HG03354 (cell line): ENCODE measurements around the gene ERC2.
A peak's percentile ranks its signal among the peaks of the same experiment; 100 is the strongest.

ENCODE experiments used
- ATAC-seq: cut with Tn5 transposase; IDR thresholded peaks from one replicate; pipeline ENCODE4 v1.9.1; 2021; ENCODE audit warnings: mild to moderate bottlenecking; ENCODE audit not compliant: unreplicated experiment, poor library complexity, severe bottlenecking

Gene ERC2

DNA sequence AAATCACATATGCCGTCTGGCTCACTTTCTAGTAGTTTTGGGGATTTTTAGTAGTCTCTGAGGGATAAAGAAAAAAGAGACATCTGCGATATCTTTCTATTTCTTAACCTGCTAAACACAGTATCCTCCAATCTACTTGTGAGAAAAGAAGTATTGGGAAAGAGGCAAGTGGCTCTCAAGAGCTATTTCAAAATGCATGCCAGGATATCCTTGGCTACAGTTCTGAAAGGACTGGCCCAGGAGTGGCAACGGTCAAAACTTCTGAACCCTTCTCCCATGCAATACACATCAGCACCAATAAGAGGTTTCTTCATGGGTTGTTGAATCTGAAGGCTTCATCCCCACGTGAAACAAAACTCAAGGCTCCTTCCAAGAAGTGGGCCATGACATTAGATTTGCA lies 777.1 kb downstream of the ERC2 start:
- no peak for ATAC-seq

DNA sequence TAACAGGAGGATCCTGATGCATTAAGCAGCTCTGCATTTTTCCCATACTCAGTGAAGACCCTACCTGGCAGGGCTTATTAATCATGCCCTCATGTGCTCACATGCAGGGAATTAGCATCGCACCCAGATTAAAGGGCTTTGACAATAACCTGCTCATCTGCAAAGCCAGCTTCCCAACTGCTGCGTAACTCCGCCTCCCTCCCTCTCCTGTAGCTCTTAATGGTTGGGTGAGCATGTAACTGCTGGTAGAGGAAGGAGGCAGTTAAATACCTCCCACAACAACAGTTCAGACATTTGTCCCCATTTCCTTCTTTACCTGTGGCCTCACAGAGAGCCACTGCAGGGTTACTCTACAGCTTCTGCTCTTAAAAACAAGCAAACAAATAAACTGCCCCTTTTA lies 777.5 kb downstream of the ERC2 start:
- peak; percentile 39 for ATAC-seq

DNA sequence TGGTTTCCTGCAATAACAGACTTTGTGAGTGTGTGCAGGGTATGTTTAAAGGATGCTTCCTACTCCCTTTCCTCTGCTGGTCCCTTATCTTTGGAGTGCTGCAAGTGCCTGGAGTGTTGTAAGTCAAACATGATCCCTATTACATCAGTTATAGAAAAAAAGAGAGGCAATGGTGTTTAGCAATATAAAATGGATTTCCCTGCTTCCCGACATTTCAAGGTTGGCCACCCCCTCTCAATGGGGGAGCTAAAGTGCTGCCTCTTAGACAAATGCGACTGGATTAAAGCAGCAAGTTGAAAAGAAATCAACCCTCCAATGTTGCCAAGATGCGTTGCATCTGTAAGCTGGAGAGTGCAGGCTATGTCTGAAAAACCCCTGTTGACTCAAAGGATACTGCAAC lies 778.1 kb downstream of the ERC2 start:
- ATAC-seq = no peak

DNA sequence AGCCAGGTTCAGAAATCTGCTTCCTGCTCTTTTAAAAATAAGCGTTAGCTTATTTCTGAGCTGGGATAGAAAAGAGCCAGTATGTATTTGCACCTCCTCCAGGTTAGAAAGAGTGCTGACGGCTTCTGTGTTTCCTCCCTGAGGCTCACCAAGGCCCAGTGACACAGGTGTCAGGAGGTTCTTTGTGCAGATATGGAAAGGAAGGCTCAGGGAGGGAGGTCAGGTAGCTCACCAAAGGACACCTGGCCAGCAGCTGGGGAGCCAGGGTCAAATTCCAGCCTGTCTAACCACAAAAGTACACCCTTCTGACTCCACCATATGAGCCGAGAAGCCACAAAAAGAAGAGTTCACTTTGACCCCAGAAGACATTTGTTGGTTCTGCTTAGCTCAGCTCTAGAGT lies 780.1 kb downstream of the ERC2 start:
- ATAC-seq = no peak

DNA sequence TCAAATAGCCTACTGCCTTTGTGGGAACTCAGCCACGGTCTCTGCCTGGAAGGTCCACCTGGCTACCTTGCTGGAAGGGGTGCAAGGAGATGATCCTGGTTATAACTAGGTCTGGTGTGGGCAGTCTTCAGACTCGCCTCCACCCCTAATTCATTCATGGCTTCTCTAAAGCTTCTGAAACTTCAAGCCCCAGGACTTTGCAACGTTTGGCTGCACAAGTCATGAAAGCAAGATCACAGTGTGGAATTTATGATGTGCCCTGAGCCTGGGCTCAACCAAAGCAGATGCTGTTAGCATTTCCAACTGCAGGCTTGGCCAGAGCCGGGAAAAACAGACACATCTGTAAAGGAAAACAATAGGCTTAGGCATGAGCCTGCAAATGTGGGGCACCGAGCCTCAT lies 780.7 kb downstream of the ERC2 start:
- ATAC-seq = no peak

DNA sequence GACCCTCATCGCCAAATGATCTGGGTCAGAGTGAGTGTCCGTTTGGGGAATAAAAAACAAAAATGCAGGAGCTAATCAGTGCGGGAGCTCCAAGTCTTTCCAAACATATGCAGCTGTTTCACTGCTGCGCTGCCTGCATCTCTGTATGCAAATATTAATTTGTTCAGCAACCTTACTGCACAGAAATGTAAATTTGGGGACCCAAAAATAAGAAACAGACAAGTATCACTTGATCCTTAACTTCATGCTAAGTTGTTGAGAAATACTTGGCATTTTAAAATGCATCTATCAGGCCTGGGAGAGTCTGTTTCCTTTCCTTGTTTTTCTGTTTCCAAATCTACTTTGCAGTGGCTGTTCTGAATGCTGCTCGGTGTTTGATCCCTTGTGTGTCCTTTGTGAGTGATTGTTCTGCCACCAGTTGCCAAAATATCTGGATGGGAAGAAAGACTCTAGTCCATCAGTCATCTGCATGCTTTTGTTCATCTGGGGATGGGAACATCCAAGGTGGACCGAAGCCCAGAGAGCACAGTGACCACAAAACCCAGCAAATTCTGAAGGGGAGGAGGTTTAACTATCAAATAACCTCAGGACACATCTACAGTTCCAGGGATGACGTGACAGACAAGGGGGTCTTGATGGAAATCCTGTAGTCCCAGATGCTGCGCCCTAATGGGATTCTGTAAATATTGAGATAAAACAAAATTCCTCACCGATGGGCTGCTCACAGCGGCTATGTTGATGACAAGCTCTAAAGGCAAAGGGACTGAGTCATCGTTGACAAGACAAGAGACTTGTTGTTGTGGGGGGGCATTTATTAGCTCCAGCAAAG lies 781.6 kb downstream of the ERC2 start:
- ATAC-seq = no peak

DNA sequence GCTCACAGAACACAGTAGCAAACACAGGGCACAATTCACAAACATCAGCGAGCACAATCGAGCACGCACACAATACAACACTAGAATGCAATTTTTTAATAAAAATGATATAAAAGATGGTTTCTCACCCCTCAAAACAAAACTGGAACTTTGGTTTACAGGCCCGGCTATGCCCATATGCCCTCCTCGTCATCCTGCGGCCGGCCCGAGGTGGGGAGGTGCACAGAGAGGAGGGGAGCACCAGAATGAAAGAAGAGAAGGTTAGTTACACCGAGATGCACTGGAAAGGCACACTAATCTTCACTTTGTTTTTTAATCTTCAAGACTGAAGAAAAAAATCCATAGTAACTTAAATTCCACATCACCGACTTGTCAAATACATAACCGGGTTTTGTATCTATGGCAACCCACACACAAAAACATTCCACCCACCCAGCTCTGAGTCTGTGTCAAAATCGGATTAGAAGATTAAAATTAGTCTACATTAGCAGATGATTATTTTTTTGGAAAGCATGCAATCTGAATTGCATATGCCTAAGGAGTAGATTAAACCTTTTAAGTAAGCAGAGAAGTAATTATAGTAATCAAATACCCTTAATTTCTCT lies 784.5 kb downstream of the ERC2 start:
- no peak for ATAC-seq

DNA sequence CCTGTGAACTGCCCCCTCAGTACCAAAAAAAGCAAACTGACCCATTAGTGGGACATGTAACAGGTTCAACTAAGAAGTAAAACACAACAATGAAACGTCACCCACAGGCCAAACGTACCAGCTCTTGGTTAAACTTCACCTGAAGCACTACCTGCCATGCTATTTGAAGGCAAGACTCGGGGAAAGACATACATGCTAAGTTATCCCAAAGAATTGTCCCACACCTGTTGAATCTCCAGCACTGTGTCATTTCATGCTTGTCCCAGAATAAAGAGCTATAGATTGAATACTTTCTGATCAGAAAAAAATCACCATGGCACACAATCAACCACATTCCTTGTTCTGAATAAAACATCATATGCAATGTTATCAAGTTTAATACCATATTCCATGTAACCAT lies 785.8 kb downstream of the ERC2 start:
- no peak for ATAC-seq

DNA sequence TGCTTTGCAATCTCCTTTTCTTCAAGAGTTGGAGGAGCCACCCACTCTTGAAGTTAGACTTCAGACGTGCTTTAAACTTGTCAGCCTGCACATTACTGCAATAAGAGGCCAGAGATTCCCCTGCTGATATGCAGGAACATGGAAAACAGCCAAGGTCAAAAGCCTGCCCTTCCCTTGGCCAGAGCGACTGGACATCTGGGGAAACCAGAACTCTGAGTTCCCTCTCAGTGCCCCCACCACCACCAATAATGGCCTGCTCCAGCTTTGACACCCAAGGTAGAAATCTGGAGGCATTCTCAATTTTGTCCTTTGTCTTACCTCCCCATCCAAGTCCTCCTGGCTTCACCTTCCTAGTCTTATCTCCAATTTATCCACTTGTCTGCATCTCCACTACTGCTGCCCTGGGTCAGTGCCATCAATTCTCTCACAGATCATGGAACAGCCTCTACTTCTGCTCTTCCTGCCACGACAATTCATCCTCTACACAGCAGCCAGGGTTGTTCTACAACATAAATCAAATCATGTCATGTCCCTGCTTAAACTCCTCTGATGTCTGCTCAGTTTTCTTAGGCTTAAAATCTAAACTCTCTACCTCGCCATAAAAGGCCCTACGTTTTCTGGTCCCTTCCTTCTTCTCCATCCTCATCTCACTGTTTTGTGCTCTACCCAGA lies 789.6 kb downstream of the ERC2 start:
- no peak for ATAC-seq

DNA sequence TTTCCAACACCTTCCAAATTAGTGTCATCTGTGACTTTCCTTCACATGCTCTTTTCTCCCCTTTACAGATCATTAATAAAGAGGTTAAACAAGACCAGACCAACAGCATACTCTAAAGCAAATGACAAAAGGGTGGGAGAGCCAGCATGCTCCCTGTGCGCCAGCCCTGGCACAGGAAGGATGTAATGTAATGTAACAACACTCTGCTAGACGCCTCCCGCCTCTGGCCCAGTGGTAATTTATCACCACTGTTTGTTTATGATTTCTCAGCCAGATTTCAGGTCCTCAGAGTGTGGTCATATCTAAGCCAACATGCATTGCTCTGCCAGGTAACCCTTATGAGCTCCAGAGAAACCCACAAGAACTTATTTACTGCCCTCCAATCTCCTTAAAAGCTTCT lies 791.6 kb downstream of the ERC2 start:
- no peak for ATAC-seq

DNA sequence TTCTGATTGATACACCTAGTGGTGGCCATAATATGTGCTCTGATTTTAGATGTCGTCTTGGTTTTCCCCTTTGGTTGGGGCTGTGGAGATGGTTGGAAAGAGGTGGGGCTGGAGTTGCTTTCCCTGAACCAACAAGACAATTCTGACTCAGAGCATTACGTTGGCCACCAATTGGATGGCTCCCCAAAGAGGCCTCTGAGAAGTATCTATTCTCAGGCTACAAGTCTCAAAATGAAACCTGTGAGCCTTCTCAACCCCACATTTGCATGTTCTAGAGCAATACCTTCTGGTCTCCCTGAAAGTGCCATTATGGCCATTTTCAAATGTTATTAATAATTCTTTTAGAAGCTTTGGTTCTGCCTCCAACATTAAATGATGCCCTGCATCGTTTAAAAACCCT lies 792.8 kb downstream of the ERC2 start:
- peak; percentile 99 for ATAC-seq

DNA sequence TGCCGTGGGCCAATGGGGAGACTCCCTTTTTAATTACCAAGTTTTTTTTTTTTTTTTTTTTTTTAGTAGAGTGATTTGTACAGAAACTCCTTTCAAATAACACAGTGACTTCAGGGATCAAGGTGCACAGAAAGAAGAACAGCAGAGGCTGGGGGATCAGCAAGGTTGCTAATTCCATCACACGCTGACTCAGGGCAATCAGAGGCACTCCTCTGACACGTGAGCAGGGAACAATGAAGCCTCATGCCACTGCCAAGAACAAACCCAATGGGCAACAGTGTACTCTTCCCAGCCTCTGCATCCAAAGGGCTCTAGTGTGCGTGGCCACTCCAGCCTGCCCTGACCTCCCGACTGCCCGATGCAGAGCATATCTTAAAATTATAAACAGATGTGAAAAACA lies 794.5 kb downstream of the ERC2 start:
- no peak for ATAC-seq

DNA sequence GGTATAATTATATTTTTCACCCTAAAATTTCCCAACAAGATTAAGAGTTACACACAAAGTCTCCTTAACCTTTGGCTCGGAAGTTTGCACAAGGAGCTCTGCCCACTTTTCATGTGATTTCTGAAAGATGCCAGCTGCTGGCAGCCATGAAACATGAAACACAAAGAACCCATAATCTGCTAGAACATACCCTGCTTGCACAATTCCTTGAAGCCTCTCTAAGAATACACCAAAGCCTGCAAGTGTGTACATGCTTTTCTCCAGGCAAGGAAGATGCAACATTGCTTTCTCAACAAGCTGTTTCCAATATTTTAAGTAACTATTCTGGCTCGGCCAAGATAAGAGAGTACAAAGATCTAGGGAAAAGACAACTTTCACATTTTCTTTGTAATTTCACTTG lies 799.1 kb downstream of the ERC2 start:
- ATAC-seq = no peak

DNA sequence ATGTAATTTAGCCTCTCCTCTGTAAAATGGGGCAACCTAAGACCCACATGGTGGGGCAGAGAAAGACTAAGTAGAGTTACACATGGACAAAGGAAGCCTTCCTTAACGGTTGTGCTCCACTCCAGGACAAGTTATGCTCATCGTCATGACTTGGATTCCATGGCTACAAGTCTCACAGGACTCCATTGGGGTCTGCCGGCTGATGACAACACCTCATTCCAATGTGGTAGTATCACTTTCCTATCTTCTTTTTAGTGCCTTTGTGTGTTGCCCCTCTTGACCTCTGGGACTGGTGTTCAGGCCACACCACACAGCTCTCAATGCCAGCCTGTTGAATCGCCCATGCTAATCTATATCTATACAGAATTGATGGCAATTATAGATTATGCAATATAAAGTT lies 799.9 kb downstream of the ERC2 start:
- no peak for ATAC-seq

DNA sequence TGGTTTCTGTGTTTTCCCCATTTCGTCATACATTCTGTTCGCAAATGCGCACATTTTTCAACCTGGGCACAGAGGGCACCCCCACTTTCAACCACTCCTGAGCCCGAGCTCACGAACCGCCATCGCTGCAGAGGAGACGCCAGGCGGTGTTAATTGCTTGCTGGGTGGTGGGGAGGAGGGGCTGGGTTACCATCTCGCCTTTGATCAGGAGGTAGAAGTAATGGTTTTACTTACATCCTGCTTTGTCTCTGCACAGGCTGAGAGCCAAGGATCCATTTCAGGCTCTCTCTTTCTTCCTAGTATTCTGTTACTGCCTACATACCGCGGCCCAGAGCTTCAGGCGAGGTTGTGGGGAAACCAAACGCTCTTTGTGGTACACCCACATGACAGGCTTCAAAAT lies 803.9 kb downstream of the ERC2 start:
- ATAC-seq = no peak

DNA sequence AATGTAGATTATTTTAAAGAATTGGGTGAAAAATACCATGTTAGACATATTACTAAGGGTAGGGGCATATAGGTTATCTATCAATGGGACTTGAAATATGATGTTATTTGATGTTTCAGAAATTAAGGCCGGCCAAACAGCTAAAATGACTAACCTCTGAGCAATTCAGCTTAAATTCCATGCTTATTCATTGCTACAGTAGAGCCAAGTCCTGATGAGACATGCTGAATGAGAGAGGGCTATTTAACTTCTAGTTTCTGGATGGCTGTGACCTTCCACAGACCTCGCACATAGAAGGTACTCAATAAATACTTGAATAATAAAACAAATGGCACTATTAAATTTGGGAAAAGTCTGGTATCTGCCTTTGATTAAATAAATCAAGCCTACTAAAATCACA lies 805.6 kb downstream of the ERC2 start:
- no peak for ATAC-seq

DNA sequence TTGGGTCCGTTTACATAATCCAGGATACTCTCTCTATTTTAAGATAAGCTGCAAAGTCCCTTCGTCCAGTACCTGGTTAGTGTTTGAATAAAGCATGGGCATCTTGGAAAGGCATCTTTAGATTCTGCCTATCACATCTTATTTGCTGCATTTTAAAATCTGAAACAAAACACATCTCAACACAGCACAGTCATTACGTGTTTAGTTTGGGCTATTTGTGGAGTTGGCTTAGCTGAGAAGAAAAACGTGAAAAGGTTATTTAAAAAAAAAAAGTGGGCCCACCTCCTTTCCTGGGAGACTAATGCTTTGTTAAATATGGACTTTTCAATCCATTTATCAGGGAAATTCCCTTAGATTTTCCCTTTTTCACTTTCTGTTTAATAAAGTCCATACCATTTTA lies 806.7 kb downstream of the ERC2 start:
- ATAC-seq = no peak

DNA sequence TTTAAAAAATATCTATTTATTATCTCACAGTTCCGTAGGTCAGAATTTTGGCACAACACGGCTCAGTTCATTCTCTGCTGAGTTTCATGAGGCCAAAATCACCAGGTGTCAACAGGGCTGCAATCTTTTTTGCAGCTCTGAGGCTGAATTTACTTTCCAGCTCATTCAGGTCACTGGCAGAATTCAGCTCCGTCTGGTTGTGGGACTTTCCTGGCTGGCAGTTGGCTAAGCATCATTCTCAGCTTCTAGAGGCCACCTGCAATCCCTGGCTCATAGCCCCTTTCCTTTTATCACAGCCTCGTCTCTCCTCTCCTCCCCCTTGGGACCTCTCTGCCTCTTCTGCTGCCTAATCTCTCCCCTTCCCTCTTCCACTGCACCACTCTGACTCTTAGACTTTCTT lies 807.1 kb downstream of the ERC2 start:
- ATAC-seq = no peak

DNA sequence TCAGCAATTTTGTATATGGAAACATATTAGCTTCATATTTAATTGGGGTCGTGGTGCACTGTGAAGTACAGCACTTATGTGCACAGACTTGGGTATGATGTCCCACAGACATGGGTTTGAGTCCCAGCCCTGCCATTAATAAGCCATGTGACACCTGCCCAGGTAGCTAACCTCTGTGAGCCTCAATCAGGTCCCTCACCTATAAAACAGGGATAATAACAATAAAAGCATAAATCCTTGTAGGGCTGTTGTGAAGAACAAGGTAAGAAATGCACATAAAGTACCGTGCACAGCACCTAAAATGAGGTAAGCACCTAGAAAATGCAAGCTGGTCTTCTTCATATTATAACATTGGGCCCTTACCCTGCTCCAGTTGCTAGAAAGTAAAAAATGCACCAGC lies 807.6 kb downstream of the ERC2 start:
- ATAC-seq = no peak

DNA sequence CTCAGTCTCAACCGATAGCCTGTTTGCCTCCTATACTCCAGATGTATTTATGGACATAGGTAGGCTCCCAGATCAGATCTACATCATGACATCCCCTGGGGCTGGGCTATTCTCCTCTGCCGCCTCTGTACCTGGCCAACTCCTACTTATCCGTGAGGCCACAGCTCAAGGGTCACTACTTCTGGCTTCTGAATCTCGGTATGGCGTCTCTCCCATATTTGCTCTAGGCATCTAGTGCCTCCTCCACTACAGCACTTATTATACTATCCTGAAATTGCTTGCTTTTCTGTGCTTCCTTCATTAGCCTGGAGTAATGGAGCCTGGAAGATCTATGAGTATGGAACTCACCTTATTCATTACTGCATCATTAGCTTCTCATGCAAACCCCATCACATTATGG lies 808.6 kb downstream of the ERC2 start:
- ATAC-seq = no peak
